Measurements from ENCODE around the gene TRMT1.
"Not testable (repeated sequence)": the region's sequence is repeated elsewhere in the genome, so short reads cannot be mapped to it uniquely, and the experiment has no call there.

Gene TRMT1

DNA sequence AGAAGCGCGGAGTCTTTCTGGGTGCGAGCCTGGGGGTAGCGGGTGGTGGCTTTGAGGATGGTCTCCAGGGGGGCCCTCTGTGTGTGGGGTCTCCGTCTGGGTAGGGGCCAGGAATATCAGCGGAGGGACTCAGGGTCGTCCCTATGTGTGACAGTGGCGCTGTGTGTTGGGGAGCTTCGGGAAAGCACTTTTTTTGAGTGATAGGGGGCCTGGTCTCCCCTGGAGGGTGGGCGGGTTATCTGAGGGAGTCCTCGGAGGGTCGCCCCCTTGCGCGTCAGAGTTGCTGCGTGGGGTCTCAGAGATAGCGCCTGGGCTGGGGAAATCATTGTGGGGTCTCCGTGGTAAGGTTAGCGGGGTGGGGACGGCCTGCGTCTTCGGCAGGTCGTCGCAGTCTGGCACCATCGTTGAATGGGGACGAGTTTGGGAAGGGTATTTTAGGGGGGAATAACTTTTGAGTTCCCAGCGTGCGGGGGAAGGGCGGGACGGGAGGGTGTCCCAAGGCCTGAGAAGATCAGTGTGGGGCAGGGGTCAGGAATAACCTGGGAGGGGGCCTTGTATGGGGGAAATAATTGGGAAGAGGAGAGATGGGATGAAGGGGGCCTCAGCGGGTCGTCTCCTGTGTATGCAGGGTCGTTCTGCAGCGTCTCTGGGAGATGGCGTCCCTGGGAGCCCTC lies 34.5 kb upstream of the TRMT1 start:
- no peak for DNase-seq (ENCODE audit: low spot score)

- DNase-seq (ENCODE audit: low spot score), result peak; percentile 85
These were observed 33.8 kb upstream of the TRMT1 start, which contains the start of the genes IER2 and STX10 for GRCh38 chr19:13150187-13150930. IER2 (plus strand) TSS chr19:13150411; CDS start chr19:13153187, 2,776 bp downstream. STX10 (minus strand) TSS chr19:13150375; CDS start chr19:13150173, 202 bp downstream.

GRCh38 chr19:13149628-13150186 lies 33.2 kb upstream of the TRMT1 start:
- peak; percentile 53 for DNase-seq (ENCODE audit: low spot score)

DNA sequence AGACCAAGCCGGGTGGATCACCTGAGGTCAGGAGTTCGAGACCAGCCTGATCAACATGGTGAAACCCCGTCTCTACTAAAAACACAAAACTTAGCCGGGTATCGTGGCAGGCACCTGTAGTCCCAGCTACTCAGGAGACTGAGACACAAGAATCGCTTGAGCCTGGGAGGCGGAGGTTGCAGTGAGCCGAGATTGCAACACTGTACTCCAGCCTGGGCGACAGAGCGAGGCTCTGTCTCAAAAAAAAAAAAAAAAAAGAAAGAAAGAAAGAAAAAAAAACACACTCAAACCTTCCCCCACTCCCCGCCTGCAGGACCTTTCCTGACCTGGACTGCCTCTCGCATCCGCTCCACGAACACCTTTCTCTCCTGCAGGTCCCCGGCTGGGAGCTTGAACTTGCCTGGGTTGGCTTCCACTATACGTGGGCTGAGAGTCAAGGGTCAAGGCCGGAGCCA lies 32.7 kb upstream of the TRMT1 start:
- DNase-seq (ENCODE audit: low spot score), result not testable (repeated sequence)

DNA sequence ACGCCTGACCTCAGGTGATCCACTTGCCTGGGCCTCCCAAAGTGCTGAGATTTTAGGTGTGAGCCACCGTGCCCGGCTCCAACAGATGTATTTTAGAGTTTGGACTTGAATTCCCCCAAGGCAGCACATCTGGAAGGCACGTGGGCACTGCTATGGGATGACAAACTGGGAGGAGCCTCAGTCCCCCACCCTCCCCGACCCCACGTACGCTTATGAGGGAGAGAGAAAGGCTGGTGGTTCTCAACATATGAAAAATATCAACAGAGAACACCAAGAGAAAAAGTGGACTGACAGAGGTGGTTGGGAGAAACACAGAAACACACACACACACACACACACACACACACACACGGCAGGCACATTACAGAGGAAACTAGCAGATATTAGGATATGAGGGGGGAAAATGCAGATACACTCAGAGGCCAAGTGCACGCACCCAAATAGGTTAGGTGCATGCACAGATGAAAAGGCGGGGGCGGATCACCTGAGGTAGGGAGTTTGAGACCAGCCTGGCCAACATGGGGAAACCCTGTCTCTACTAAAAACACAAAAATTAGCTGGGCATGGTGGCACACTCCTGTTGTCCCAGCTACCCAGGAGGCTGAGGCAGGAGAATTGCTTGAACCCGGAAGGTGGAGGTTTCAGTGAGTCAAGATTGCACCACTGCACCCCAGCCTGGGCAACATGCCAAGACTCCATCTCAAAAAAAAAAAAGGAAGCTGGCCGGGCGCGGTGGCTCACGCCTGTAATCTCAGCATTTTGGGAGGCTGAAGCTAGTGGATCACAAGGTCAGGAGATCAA lies 30.4 kb upstream of the TRMT1 start:
- no peak for DNase-seq (ENCODE audit: low spot score)

- DNase-seq (ENCODE audit: low spot score), result no peak
These were observed 23.2 kb upstream of the TRMT1 start for GRCh38 chr19:13139633-13140311.

DNA sequence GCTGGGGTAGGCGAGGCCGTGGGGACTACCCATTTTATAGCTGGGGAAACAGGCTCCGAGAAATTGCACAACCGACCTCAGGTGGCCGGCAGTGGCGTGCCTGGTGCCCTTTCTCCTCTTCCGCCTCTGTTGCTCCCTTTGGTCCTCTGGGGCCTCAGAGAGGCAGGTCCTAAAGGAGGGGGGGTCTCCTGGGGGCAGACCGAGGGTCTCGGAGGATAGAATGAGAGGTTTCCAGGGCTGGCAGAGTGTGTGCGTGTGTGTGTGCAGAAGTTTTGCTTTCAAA lies 22.3 kb upstream of the TRMT1 start:
- DNase-seq (ENCODE audit: low spot score), result no peak

DNA sequence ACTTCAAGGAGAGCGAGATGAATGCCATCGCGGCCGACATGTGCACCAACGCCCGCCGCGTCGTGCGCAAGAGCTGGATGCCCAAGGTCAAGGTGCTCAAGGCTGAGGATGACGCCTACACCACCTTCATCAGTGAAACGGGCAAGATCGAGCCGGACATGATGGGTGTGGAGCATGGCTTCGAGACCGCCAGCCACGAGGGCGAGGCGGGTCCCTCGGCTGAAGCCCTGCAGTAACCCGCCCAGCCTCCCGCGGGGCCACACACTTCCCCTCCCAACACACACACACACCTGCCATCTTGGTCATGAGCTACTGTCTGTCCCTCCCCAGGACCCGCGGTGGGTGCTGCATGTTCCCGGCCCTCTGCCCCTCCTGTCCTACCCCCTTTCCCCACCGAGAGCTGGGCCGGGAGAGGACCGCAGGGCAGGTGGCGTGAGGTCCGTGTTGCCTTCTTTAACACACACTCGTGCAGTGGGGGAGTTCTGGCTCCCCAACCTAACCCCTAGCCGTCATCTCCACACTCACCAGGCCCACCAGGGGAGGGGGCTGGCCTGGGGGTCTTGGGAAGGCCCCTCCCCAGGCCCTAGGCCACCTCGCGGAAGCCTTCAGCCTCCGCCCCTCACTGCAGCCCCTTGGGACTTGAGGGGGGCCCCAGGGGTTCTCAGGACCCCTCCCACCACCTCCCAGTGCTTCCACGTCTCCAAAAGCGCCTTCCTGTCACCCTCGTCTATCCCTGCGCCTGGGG lies 21.8 kb upstream of the TRMT1 start:
- no peak for DNase-seq (ENCODE audit: low spot score)

- DNase-seq (ENCODE audit: low spot score), result no peak
These were observed 20.8 kb upstream of the TRMT1 start for GRCh38 chr19:13137290-13137794.

- DNase-seq (ENCODE audit: low spot score), result no peak
These were observed 18.8 kb upstream of the TRMT1 start for GRCh38 chr19:13135068-13136062.

- DNase-seq (ENCODE audit: low spot score), result no peak
These were observed 18.1 kb upstream of the TRMT1 start for GRCh38 chr19:13134626-13135025.

GRCh38 chr19:13133241-13133870 lies 16.8 kb upstream of the TRMT1 start:
- DNase-seq (ENCODE audit: low spot score), result no peak

DNA sequence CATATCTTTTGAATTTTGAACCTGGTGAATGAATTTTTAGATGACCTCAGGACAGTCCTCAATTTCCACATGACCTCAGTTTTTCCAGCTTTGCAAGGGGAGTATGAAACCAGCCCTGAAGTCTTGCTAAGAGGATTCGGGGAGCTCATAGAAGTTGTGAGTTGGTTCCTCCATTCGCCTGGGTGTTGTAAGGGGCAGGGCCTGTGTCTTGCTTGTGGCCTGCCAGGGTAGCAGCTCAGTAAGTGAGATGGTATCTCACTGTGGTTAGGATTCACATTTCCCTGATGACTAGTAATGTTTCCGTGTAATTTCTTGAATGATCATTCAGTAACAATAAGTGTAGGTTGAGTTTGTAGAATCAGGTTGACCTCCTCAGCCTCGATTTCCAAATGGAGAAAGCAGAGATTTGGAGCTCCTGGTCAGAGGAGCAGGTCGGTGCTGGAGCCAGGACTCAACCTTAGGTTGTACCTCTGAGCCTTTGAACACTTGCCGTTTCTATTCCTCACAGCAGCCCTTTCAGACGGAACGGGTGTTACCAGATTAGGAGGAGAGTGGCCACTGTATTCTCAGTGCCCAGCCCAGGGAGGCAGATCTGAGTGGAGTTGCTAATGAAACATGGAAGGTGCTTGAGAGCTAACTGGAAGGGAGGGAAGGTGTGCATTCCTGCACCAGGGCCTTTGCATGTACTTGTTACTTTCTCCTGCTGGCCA lies 16.1 kb upstream of the TRMT1 start:
- DNase-seq (ENCODE audit: low spot score), result no peak

DNA sequence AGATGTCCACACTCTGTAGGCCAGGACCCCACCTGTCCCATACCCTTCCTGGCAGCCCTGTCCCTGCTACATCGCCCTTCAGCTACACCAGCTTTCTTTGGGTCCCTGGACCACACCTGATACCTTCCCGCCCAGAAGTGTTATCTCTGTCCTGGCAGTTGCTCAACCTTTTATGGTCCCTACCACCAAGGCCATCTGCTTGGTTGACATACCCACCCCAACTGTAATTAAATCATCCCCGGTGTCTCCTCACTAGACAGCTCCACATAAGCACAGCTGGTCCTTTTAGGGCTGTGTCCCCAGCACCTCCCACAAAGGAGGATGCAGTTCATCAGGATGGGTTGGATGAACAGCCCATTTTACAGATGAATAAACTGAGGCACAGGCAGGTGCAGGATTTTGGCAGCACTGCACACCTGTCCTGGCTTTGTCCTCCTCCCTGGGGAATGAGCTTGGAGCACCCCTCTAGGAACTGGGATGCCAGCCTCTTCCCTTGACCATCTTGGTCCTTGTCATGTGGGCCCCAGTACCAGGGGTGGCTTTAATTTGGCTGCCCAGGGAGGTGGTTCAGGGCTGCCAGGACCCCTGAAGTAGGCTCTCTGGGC lies 14.4 kb upstream of the TRMT1 start:
- DNase-seq (ENCODE audit: low spot score), result no peak

DNA sequence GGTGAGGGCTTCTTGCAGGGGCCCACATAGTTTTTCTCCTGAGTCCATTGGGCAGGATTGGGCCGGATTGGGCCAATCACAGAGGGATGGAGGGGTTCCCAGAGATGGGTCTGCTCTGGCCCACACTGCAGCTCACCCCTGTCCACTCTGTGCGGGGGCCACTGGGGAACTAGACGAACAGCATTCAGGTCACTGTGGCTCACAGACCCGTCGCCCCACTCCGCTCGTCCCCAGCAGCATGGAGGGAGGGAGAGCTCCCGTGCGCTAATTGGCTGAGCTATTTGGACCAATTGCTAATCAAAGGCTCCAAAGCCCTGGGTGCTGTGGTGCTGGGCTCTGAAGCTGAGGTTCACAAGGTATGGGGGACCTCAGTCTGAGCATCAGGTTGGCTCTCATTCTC lies 12.8 kb upstream of the TRMT1 start:
- DNase-seq (ENCODE audit: low spot score), result no peak

DNA sequence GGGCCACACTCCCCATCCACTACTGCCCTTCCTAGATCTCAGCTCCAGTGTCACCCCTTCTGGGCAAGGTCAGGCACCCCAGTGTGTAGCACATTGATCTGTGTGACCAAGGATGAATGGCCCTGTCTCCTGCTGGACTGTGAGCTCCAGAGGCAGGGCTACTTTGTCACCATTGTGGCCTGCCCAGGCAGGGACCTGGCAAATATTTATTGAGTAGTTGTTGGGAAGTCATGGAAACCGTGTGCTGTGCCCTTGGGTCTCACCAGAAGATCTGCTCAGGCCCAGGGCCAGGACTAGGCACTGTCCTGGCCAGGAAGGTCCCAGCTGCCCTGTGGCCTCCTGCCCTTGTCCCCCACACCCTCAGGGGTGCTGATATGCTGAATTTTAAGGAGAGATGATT lies 12.0 kb upstream of the TRMT1 start:
- DNase-seq (ENCODE audit: low spot score), result no peak

DNA sequence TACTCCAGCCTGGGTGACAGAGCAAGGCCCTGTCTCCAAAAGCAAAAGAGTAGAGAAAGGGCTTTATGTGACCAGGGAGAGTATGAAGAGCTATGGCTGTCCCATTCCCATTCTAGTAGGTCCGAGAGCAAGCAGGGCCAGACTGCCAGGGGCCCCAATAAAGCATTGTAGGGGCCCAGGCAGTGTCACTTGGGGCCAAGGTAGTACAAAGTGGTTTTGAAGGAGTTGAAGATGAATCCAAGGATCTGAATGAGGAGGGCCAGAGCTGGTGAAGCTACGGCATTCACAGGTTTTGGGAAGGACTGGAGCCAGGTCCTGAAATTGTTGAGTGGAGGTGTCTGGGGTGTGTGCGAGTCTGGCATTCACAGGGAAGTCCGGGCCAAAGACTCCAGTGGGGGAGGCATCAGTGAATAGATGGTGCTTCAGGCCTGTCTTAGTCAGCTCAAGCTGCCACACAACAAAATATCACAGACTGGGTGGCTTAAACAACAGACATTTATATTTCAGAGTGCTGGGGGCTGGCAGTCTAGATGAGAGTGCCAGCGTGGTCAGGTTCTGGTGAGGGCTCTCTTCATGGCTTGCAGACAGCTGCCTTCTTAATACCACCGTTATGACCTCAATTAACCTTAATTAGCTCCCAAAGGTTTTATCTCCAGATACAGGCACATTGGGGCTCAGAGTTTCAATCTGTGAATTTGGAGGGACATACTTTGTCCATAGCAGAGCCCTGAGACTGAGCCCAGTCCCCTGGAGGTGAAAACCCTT lies 11.5 kb upstream of the TRMT1 start:
- DNase-seq (ENCODE audit: low spot score), result no peak

Data from SK-N-DZ (cell line).